Ovary (tissue), 3 donors: Measurements from ENCODE around the gene NIPAL4.

Experiments used
- CTCF ChIP-seq, 3 donors: fragments of 450-650 bp in 2 of 3; fragments of 200-600 bp in 1 of 3; IDR thresholded peaks; one replicate each; pipeline versions ENCODE4 v1.5.1 to v1.8.0; 2016 to 2022; ENCODE audit warnings: antibody characterized with exemption in 3 of 3, mild to moderate bottlenecking in 1 of 3
- EP300 ChIP-seq: sonication (generic); formaldehyde crosslinking; IDR thresholded peaks from one replicate; pipeline ENCODE4 v1.6.1; 2017; ENCODE audit warnings: antibody characterized with exemption
- donor health status: DM: no; HTN: no; CAD: no.

DNA sequence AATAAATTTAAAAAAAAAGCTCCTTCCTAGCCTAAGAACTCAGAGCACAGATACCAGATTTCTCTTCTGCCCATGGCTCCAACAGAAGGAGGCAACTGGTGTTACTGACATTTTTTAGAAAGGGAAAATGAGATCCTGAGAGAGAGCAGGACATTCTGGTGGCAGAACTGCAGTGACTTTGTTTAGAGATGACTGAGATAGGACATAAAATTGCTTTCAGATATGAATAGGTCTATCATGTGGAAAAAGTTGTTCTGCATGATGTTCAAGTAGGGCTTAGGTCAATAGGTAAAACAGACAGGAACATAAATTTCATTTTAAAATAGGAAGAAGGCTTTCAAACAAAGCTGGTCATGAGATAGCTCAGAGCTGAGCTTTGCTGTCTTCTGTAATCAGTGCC, 49.6 kb downstream of the NIPAL4 start:
- TF ChIP-seq CTCF (IDR thresholded peaks at IDR 0.05) (no peak), EP300 (no peak)
